ENCODE results near the gene UMAD1. TPM values are rescaled to one million over a fixed set of nuclear protein-coding genes. Genes with fewer than 3 reads are reported as not detected.

The UMAD1 gene
- total and polyA plus RNA-seq, 2 of the 4 experiments (the other 2 are of a cell fraction): 5.2 to 8.4 TPM

DNA sequence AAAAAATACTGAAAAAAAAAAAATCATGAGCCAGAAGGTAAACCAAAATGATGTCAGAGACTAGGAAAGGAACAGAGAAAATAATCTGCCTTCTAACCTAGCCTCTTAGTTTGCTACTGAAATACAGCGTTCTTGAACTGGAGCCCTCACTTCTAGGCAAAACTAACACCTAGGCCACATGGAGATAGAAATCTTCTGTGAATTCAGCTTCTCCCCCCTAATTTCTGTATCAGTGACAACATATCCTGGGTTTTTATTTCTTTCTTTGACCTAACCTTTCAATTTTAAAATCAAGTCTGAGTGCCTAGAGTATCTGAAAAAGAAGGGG lies 228.0 kb downstream of the UMAD1 start:
- Histone ChIP-seq H2AK9ac (replicated peaks; ENCODE audit: low read depth, low read length, poor library complexity) (no peak overlapping the region), H3K9me3 (ENCODE audit: control insufficient read depth, insufficient read depth, low read length) (no peaks in the 10 kb centered on the region), H3K9ac (ENCODE audit: low read depth, low read length) (no peak overlapping the region), H2BK20ac (ENCODE audit: low read depth, low read length) (no peak overlapping the region), H2BK120ac (ENCODE audit: low read depth, low read length) (no peak overlapping the region), H3K36me3 (ENCODE audit: control insufficient read depth, insufficient read depth, low read length) (no peaks in the 10 kb centered on the region), H4K20me1 (ENCODE audit: insufficient read depth, low read length) (no peaks in the 10 kb centered on the region), H3K18ac (ENCODE audit: low read depth, low read length) (no peak overlapping the region), H2BK5ac (ENCODE audit: low read depth, low read length, poor library complexity, severe bottlenecking) (no peak overlapping the region), H4K8ac (ENCODE audit: low read depth in 2 of 2, low read length in 2 of 2) (no peak overlapping the region), H4K91ac (ENCODE audit: insufficient read depth, low read depth, low read length) (no peak overlapping the region), H3K4me2 (ENCODE audit: low read depth, low read length) (no peak overlapping the region), H3K56ac (ENCODE audit: extremely low read depth, insufficient read depth, low read length) (no peak overlapping the region), H3K79me1 (ENCODE audit: low read depth in 1 of 2, low read length in 2 of 2) (no peaks in the 10 kb centered on the region), H3K23ac (ENCODE audit: low read depth, low read length) (no peak overlapping the region), H2AK5ac (ENCODE audit: low read depth, low read length) (no peak overlapping the region), H3K4ac (ENCODE audit: low read depth, low read length) (no peak overlapping the region), H3K4me1 (ENCODE audit: control insufficient read depth, insufficient read depth, low read length) (no peaks in the 10 kb centered on the region), H3K27me3 (ENCODE audit: control insufficient read depth, insufficient read depth, low read length) (no peaks in the 10 kb centered on the region), H3K4me3 (ENCODE audit: insufficient read depth, low read depth, low read length) (no peak overlapping the region), H4K5ac (ENCODE audit: low read depth, low read length) (no peak overlapping the region), H3K14ac (replicated peaks; ENCODE audit: low read depth, low read length) (no peak overlapping the region), H2AFZ (replicated peaks; ENCODE audit: low read length, poor library complexity) (no peak overlapping the region), H3K27ac (ENCODE audit: insufficient read depth, low read length) (no peak overlapping the region), H3K9me1 (ENCODE audit: insufficient read depth, low read length) (no peaks in the 10 kb centered on the region), H2BK15ac (ENCODE audit: low read depth, low read length) (no peak overlapping the region)
- BruUV-seq (replicated peaks): no TSS peak
- TF ChIP-seq NFE2L2 (IDR thresholded peaks at IDR 0.05; ENCODE audit: low read depth, low read length) (no peak), POLR2A (IDR thresholded peaks at IDR 0.05; ENCODE audit: low read depth, low read length) (no peak), ELK1 (IDR thresholded peaks at IDR 0.05; ENCODE audit: borderline replicate concordance, low read depth, low read length) (no peak), CEBPB (IDR thresholded peaks at IDR 0.05; ENCODE audit: low read depth, low read length) (no peak), RFX5 (IDR thresholded peaks at IDR 0.05; ENCODE audit: low read depth, low read length) (no peak), MAZ (IDR thresholded peaks at IDR 0.05; ENCODE audit: borderline replicate concordance, low read depth, low read length) (no peak), BHLHE40 (IDR thresholded peaks at IDR 0.05; ENCODE audit: low read depth, low read length) (no peak), USF2 (IDR thresholded peaks at IDR 0.05; ENCODE audit: low read depth, low read length) (no peak), SMC3 (IDR thresholded peaks at IDR 0.05; ENCODE audit: low read depth, low read length) (no peak), CHD1 (IDR thresholded peaks at IDR 0.05; ENCODE audit: low read depth, low read length) (no peak)
- TF ChIP-seq, protein P1, sequence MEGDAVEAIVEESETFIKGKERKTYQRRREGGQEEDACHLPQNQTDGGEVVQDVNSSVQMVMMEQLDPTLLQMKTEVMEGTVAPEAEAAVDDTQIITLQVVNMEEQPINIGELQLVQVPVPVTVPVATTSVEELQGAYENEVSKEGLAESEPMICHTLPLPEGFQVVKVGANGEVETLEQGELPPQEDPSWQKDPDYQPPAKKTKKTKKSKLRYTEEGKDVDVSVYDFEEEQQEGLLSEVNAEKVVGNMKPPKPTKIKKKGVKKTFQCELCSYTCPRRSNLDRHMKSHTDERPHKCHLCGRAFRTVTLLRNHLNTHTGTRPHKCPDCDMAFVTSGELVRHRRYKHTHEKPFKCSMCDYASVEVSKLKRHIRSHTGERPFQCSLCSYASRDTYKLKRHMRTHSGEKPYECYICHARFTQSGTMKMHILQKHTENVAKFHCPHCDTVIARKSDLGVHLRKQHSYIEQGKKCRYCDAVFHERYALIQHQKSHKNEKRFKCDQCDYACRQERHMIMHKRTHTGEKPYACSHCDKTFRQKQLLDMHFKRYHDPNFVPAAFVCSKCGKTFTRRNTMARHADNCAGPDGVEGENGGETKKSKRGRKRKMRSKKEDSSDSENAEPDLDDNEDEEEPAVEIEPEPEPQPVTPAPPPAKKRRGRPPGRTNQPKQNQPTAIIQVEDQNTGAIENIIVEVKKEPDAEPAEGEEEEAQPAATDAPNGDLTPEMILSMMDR (conservative IDR thresholded peaks at IDR 0.05; ENCODE audit: low read depth, low read length): no peak
- WGBS, 2 experiments (ENCODE audit: extremely low coverage in 2 of 2, insufficient read length in 1 of 2): no CpG with 5 or more reads among the region's 1 CpG
- ChIA-PET CTCF (interaction anchor here (0.7 kb wide), 1 partner anchor 136 kb away, joined by 9 read pairs; no protein-coding TSS in a partner anchor), POLR2A (ENCODE audit: unreplicated experiment) (no interaction called here)
- ATAC-seq (ENCODE audit: low read depth): no peak
- DNase-seq: no peak
- in situ Hi-C loops (cut with MboI; ENCODE audit: low sequenced_read_pairs): no loop called here
- dilution Hi-C loops (cut with HindIII; ENCODE audit: low sequenced_read_pairs, unreplicated experiment): no loop called here
- intact Hi-C loops (cut with micrococcal nuclease): no loop called here
